GM18526 (cell line): ENCODE results near the gene TECTA.

Source experiments
- POLR2A ChIP-seq: IDR thresholded peaks from 3 replicates; pipeline ENCODE4 v1.6.1; 2011; ENCODE audit not compliant: insufficient read length; ENCODE audit errors: extremely low read depth

Gene TECTA

DNA sequence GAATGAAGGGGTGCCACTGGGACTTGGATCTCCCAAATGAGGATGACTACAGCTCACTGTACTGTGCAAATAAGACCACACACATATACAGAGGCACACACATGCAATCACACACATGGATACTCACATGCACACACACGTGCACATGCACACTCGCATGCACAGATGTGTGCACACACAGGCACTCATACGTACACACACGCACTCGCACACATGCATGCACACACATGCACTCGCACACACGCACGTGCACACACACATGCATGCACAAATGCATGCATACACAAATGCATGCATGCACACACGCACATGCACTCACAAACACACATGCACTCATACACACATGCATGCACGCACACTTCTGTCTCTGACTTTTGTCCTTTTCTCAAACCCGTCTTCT is 36.0 kb downstream of the TECTA start:
- TF ChIP-seq POLR2A: no peak

DNA sequence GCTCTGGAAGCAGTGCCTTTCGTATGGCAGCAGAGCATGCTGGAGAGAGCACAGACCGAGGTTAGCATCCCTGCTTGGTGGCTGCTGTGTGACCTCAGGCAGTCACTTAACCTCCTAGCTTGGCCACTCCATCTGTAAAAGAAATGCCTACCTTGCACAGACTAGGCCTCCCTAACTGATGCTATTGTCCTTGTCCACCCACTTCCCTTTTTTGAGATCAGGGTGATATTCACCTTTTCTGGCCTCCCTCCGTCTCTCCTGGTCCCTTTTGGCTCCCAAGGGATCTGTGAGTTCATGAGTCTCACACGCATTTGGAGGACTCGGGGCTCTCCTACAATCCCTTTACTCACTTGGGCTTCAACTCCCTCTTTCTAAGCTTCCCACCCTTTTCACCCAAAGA is 37.2 kb downstream of the TECTA start:
- TF ChIP-seq POLR2A: no peak

DNA sequence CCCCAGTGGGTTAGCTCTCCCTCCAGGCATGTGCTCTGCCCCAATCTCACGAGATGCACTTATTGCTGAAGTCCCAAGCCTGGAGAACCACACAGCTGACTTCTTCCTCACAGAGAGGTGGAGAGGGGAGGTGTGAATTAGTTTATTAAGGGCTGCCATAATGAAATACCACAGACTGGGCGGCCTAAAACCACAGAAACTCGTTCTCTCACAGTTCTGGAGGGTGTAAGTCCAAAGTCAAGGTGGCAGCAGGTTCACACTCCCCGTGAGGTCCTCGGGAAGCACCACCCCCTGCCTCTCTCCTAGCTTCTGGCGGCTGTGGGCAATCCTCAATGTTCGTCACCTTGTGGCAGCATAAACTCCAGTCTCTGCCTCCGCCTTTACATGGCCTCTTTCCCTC is 39.3 kb downstream of the TECTA start:
- TF ChIP-seq POLR2A: no peak

DNA sequence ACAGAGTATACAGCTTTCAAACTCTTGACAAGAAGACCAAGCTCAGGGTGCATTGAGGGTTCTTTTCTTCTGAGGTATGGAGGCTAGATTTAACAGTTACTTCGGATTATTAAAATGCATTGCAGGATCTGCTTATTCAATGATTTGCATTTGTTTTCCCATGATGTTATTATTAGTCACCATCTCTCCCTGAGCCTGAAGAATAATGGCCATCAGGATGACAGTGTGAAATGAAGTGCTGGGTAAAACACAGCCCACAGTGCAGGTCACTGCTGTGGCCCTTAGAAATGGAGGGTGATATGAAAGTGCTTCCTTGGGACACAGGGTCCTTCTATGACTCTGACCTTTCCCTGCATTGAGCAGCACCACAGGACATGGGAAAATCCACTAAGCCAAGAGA is 40.0 kb downstream of the TECTA start:
- TF ChIP-seq POLR2A: no peak

DNA sequence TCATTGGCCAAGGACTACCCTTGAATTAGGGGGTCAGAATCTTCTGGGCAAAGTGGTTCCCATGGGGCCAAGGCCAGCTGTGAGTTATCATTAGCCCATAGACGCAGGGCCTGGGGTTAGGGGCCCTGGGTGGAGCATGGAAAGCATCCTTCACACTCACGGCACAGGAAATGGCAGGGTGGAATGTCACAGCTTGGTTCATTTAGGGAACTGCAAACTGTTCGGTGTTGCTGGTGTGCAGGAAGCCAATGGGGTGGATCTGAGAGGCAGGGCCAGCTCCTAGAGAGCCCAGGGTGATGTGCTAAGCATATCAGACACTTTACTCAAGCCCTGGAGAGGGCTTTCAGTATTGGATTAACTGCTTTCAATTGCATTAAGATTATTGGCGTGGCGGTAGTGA is 42.9 kb downstream of the TECTA start:
- no peak for TF ChIP-seq POLR2A

DNA sequence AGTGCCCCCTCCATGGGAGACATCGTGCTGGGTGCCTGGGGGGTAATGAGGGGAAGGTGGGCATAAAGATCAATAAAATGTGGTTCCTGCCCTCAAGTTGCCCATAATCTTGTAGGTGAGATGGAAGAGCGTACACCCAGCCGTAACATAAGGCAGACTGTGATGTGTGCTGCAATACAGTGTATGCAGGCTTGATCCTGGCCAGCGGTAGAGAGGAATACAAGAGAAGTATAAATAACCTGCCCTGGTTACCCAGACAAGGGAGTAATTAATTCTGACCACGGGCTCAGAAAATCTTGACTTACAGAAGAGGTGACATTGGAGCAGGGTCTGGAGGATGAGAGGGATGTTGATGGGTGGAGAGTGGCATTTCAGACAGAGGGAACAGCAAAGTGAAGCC is 43.7 kb downstream of the TECTA start:
- no peak for TF ChIP-seq POLR2A

DNA sequence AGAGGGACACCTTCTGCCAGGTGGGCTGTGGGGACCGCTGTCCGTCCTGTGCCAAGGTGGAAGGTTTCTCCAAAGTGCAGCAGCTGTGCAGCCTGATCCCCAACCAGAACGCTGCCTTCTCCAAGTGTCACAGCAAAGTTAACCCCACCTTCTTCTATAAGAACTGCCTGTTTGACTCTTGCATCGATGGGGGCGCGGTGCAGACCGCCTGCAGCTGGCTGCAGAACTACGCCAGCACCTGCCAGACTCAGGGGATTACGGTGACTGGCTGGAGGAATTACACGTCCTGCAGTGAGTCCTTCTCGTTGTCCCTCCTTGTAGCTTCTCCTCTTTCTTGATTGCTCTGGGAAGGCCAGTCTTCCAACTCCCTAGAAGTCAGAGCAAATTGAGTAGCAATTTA is 44.8 kb downstream of the TECTA start:
- TF ChIP-seq POLR2A: no peak

DNA sequence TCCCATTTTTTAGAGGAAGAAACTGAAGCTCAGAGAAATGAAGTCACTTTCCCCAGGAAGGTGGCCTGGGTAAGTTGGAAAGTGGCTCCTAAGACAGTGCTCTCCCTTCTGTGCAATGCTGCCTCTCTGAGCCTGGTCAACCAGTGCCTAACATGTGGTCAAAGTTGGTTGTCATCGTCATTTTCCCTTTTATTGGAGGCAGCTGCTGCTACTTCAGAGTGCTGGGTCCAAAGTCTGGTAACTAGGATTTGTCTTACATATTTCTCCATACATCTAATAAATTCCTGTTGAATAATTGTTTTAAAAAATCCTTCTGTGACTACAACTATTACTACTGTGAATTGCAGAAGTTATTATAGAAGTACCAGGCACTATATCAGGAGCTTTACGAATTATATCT is 48.1 kb downstream of the TECTA start:
- TF ChIP-seq POLR2A: no peak

DNA sequence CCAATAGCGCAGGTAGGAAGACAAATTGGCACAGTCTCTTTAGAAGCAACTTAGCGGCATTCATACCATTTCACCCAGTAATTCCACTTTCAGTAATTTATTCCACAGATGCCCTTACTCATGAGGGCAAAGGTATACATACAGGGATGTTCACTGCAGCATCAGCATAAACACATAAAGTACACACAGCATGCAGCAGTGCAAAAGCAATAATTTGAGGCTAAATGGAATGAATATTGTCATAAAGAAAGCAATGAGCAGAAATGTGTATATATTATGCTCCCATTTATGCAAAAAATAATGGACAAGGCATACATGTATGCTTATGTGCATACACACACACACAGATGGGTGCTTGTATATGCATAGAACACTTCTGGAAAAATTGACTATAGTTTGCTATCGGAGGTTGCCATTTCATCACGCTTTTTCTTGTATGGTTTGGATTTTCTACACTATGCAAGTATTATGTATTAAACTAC is 50.2 kb downstream of the TECTA start:
- no peak for TF ChIP-seq POLR2A

DNA sequence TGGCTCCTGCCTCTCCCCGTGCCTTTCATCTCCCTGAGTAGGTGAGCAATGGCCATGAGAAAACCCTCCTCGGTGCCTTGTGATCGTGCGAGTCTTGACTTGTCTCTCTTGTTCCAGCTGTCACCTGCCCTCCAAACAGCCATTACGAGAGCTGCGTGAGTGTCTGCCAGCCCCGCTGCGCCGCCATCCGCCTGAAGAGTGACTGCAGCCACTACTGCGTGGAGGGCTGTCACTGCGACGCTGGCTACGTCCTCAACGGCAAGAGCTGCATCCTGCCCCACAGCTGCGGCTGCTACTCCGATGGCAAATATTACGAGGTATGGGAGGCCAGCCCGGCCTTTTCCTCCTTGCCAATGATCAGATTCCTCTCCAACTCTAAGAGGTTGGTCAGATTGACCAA is 51.7 kb downstream of the TECTA start:
- TF ChIP-seq POLR2A: no peak

DNA sequence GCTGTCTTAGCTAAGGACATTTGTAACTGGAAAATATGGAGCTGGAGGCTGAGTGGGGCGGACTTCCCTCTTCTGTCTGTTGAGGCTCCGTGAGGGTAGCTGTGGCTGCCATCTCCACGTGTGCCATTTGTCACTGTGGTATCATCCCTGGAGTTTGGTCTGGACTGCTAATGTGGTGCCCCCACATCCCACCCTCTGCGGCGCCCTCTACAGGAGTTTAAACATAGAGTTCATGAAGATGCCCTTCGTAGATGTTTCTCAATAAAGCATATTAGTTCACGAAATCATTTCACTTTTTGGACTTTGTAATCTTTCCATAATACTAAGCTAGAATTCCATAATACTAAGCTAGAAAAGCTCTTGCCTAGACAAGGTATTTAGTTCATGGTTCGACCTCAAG is 52.4 kb downstream of the TECTA start:
- no peak for TF ChIP-seq POLR2A

DNA sequence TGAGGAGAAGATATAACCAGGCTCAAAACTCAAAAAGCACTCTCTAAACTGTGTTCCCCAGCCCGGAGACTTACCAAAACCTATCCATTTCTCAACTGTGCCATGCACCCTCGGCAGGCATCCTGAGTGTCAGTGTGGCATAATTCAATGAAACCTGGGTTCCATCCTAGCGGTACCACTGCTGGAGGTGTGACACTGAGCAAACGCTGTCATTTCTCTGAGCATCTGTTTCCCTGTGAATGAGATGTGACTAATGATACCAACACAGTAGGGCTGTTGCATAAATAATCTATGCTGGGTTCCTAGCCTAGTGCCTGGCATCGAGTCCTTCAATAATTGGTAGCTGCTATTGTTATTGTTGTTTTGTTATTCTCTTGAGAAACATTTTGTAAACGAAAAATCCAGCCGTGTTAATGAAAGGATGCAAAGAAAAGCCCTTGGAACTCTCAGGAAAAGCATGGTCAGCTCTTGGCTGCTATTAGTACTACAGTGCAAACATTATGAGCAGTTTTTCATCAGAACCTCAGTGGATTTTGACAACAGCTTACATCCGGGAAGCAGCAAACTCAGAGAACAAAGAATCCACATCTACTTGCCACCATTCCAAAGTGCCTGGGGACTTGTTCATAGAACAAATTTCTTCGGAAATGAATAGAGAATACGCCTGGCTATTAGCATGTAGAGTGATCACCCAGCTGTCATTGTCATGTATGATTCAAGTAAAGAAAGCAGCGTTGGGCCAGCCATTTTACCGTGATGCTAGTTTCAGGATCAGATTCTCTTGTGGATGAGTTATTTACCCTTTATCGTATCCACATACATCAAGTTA is 53.7 kb downstream of the TECTA start:
- no peak for TF ChIP-seq POLR2A

DNA sequence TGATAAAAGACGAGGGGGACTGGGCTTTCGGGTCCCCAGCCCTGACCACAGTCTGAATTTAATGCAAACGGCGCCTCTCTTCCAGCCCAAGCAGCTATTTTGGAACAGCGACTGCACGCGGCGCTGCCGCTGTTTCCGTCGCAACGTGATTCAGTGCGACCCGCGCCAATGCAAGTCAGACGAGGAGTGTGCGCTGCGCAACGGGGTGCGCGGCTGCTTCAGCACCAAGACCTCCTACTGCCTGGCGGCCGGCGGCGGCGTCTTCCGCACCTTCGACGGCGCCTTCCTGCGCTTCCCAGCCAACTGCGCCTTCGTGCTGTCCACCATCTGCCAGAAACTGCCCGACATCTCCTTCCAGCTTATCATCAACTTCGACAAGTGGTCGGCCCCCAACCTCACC is 56.7 kb downstream of the TECTA start:
- TF ChIP-seq POLR2A: no peak

DNA sequence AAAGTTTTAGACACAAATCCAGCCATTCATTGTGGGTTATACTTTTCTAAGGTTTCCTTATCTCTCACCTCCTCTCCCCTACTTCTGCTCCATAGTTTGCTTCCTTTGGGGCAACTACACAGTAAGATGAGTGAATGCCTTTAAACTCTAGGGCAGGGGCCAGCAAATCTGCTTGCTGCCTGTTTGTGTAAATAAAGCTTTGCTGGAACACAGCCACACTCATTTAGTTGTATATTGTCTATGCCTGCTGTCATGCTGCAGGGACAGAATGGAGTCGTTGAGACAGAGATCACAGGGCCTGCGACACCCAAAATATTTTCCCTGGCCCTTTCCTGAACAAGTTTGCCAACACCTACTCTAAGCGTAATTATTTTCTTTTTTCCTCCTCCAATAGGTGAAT is 58.7 kb downstream of the TECTA start:
- no peak for TF ChIP-seq POLR2A

DNA sequence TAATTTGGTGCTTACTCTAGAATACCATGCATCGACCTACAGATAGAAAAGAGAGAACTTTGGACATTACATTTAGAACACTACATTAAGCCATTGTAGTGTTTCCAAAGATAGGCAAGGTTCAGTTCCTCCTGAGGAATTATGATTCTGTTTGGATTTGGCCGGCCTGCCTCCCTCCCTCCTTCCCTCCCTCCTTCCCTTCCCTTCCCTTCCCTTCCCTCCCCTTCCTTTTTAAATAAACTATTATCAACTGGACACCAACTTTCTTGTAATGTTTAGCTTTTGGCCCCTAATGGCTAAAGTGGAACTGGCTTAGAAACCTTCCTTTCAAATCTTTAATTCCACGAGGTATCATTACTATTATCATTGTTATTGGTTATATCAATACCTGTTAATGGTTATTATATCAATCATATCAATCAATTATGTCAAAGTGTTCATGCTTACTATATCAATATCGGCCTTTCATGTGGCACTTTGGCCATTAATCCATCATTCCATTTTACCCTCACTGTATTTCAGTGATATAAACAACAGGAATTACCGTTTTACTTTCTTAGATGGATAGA is 60.4 kb downstream of the TECTA start:
- TF ChIP-seq POLR2A: no peak

DNA sequence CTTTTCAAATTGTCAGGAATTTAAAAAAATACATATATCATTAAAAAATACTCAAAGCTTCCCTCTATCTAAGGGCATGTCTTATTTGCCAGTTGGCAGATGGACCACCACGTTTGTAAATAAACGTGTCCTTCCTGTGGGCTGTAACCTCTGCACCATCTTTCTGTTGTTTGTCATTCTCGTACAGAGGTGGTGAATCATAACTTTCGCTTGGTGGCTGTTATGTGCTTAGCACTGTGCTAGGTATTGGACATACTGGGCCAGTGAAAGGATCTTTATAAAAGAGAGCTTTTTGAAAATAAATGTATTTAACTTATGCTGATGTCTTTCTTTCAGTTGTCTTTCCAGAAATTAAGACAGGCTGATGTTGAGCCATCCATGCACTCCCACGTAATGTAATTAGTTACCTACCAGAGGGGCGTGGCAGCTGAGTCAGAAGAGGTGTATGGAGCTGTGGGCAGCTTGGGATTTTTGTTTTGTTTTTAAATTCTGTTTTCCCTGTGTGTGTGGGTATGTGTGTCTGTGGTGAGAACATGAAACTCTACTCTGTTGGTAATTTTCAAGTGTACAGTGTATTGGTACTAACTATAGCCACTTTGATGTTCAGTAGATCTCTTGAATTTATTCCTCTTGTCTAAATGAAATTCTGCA is 62.7 kb downstream of the TECTA start:
- no peak for TF ChIP-seq POLR2A
